Esophagus squamous epithelium (tissue), 4 donors: ENCODE results near the gene PLA2G2F.

Experiments used
- CTCF ChIP-seq, 6 experiments: fragments of 450-650 bp in 4 of 6; fragments of 200-600 bp in 2 of 6; sonication (generic) in 2 of 6; IDR thresholded peaks; one replicate each; pipeline ENCODE4 v1.5.1; 2016 to 2019; ENCODE audit warnings: antibody characterized with exemption in 6 of 6, mild to moderate bottlenecking in 4 of 6, moderate library complexity in 4 of 6
- POLR2A ChIP-seq, 4 donors: fragments of 450-650 bp; IDR thresholded peaks; one replicate each; pipeline ENCODE4 v1.6.1; 2017; ENCODE audit warnings: antibody characterized with exemption in 4 of 4, mild to moderate bottlenecking in 4 of 4, moderate library complexity in 3 of 4

GRCh38 chr1:20117236-20117635, 21.9 kb upstream of the PLA2G2F start:
- TF ChIP-seq CTCF (IDR thresholded peaks at IDR 0.05) (no peak), POLR2A (IDR thresholded peaks at IDR 0.05) (no peak)
